ENCODE results near the gene RIBC2.

- TF ChIP-seq, protein P1, sequence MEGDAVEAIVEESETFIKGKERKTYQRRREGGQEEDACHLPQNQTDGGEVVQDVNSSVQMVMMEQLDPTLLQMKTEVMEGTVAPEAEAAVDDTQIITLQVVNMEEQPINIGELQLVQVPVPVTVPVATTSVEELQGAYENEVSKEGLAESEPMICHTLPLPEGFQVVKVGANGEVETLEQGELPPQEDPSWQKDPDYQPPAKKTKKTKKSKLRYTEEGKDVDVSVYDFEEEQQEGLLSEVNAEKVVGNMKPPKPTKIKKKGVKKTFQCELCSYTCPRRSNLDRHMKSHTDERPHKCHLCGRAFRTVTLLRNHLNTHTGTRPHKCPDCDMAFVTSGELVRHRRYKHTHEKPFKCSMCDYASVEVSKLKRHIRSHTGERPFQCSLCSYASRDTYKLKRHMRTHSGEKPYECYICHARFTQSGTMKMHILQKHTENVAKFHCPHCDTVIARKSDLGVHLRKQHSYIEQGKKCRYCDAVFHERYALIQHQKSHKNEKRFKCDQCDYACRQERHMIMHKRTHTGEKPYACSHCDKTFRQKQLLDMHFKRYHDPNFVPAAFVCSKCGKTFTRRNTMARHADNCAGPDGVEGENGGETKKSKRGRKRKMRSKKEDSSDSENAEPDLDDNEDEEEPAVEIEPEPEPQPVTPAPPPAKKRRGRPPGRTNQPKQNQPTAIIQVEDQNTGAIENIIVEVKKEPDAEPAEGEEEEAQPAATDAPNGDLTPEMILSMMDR (IDR thresholded peaks at IDR 0.05 in 2 of 3, conservative IDR thresholded peaks at IDR 0.05 in 1 of 3; ENCODE audit: insufficient read depth in 2 of 3, low read depth in 1 of 3, low read length in 3 of 3) = no peak
- TF ChIP-seq IRF2 (CRISPR knock-in tag; IDR thresholded peaks at IDR 0.05) (no peak), ZNF57 (CRISPR knock-in tag; IDR thresholded peaks at IDR 0.05) (no peak), SP1 (CRISPR knock-in tag; IDR thresholded peaks at IDR 0.05) (no peak), POLR2A (conservative IDR thresholded peaks at IDR 0.05) (no peak), ZZZ3 (IDR thresholded peaks at IDR 0.05) (no peak), ZNF24 (IDR thresholded peaks at IDR 0.05) (no peak), CREM (IDR thresholded peaks at IDR 0.05; ENCODE audit: low read depth) (no peak), EZH2 (IDR thresholded peaks at IDR 0.05; ENCODE audit: borderline replicate concordance, low read depth, low read length) (no peak)
- TF ChIP-seq, protein P2, sequence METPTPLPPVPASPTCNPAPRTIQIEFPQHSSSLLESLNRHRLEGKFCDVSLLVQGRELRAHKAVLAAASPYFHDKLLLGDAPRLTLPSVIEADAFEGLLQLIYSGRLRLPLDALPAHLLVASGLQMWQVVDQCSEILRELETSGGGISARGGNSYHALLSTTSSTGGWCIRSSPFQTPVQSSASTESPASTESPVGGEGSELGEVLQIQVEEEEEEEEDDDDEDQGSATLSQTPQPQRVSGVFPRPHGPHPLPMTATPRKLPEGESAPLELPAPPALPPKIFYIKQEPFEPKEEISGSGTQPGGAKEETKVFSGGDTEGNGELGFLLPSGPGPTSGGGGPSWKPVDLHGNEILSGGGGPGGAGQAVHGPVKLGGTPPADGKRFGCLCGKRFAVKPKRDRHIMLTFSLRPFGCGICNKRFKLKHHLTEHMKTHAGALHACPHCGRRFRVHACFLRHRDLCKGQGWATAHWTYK (CRISPR knock-in tag; IDR thresholded peaks at IDR 0.05) = no peak
Measured at GRCh38 chr22:45450101-45450785, 36.8 kb downstream of the RIBC2 start.
